Measurements from ENCODE around the gene DNAJC12. TPM values are rescaled to one million over a fixed set of nuclear protein-coding genes. Genes with fewer than 3 reads are reported as not detected.
"Not testable (repeated sequence)": the region's sequence is repeated elsewhere in the genome, so short reads cannot be mapped to it uniquely, and the experiment has no call there.

Gene DNAJC12
- 1 to 10 TPM; 6.6 to 7.0 TPM for total RNA-seq

GRCh38 chr10:67837541-67838314 is at the start of gene DNAJC12:
TSS of gene DNAJC12 (minus strand) at chr10:67838188. CDS start at chr10:67838011, 177 bp downstream.
- no peaks in the 10 kb centered on the region for H3K27me3 Mint-ChIP-seq
- ATAC-seq (peak; percentile 99), DNase-seq (no peak)
- POLR2A ChIA-PET, result no interaction called here
- peaks cover 4% of the 10 kb centered on the region for H3K9me3 Mint-ChIP-seq (ENCODE audit: low read depth)
- H3K27ac Mint-ChIP-seq, result no peak within 1 kb of the TSS
- intact Hi-C loops (cut with DNase I, micrococcal nuclease), result loop anchor here in 1 of 2 experiments (1.0 kb wide), 1 partner anchor 12 kb away; no protein-coding TSS in a partner anchor
- peaks cover 4% of the 10 kb centered on the region for H3K4me1 Mint-ChIP-seq
- peak within 1 kb of the TSS; percentile 22 for H3K4me3 Mint-ChIP-seq
- H3K36me3 Mint-ChIP-seq (ENCODE audit: low read depth), result no peaks in the 10 kb centered on the region
- CTCF ChIA-PET, result interaction anchor here (0.6 to 2.9 kb wide), 6 partner anchors 14 to 317 kb away, joined by 3 to 11 read pairs (median 3); no protein-coding TSS in a partner anchor

GRCh38 chr10:67884842-67885670 is 47.1 kb upstream of the DNAJC12 start:
- Mint-ChIP-seq H3K4me3 (peak overlapping the region; percentile 93), H3K27me3 (no peaks in the 10 kb centered on the region), H3K36me3 (ENCODE audit: low read depth) (peaks cover 29% of the 10 kb centered on the region), H3K27ac (peak overlapping the region; percentile 87), H3K9me3 (ENCODE audit: low read depth) (no peaks in the 10 kb centered on the region), H3K4me1 (peaks cover 28% of the 10 kb centered on the region)
- ATAC-seq (peak; percentile 86), DNase-seq (peak; percentile 89)
- intact Hi-C loops (cut with DNase I, micrococcal nuclease), result loop anchor here (1.0 to 2.0 kb wide), 6 partner anchors 30 to 447 kb away; partner anchors contain the start of genes HERC4 (in 2 of the 2), HNRNPH3 (in 1 of the 2) and PBLD (in 1 of the 2)
- POLR2A ChIA-PET, result interaction anchor here (0.7 kb wide), 1 partner anchor 328 kb away, joined by 6 read pairs; no protein-coding TSS in a partner anchor
- CTCF ChIA-PET, result interaction anchor here (1.2 to 2.1 kb wide), 3 partner anchors 30 to 271 kb away, joined by 4 to 8 read pairs (median 7); no protein-coding TSS in a partner anchor

GRCh38 chr10:67884313-67884841 is 46.4 kb upstream of the DNAJC12 start, which contains the start of gene SIRT1:
TSS of gene SIRT1 (plus strand) at chr10:67884656. CDS start at chr10:67884722, 66 bp downstream.
- intact Hi-C loops (cut with DNase I, micrococcal nuclease), result loop anchor here (1.0 to 2.0 kb wide), 4 partner anchors 30 to 448 kb away; partner anchors contain the start of genes HERC4 (in 2 of the 2), HNRNPH3 (in 1 of the 2) and PBLD (in 1 of the 2)
- Mint-ChIP-seq H3K36me3 (ENCODE audit: low read depth) (peaks cover 25% of the 10 kb centered on the region), H3K27me3 (no peaks in the 10 kb centered on the region), H3K27ac (peak within 1 kb of the TSS; percentile 93), H3K4me1 (peaks cover 25% of the 10 kb centered on the region), H3K9me3 (ENCODE audit: low read depth) (no peaks in the 10 kb centered on the region), H3K4me3 (peak within 1 kb of the TSS; percentile 93)
- POLR2A ChIA-PET, result interaction anchor here (0.5 to 0.7 kb wide), 2 partner anchors 11 to 30 kb away, joined by 3 to 16 read pairs; no protein-coding TSS in a partner anchor
- ATAC-seq (peak; percentile 74), DNase-seq (peak; percentile 93)
- CTCF ChIA-PET, result interaction anchor here (0.7 to 2.1 kb wide), 7 partner anchors 11 to 274 kb away, joined by 3 to 8 read pairs (median 4); no protein-coding TSS in a partner anchor

- CTCF ChIA-PET, result interaction anchor here (0.6 to 2.1 kb wide), 10 partner anchors 10 to 274 kb away, joined by 3 to 8 read pairs (median 4); no protein-coding TSS in a partner anchor
- intact Hi-C loops (cut with DNase I, micrococcal nuclease), result loop anchor here (1.0 to 2.0 kb wide), 4 partner anchors 29 to 448 kb away; partner anchors contain the start of genes HERC4 (in 2 of the 2), HNRNPH3 (in 1 of the 2) and PBLD (in 1 of the 2)
- peaks cover 20% of the 10 kb centered on the region for H3K36me3 Mint-ChIP-seq (ENCODE audit: low read depth)
- H3K4me3 Mint-ChIP-seq, result peak overlapping the region; percentile 93
- ATAC-seq (peak; percentile 3), DNase-seq (no peak)
- H3K27me3 Mint-ChIP-seq, result no peaks in the 10 kb centered on the region
- POLR2A ChIA-PET, result interaction anchor here (0.5 to 0.7 kb wide), 2 partner anchors 11 to 30 kb away, joined by 3 to 16 read pairs; no protein-coding TSS in a partner anchor
- H3K4me1 Mint-ChIP-seq, result peaks cover 20% of the 10 kb centered on the region
- H3K27ac Mint-ChIP-seq, result peak overlapping the region; percentile 93
- no peaks in the 10 kb centered on the region for H3K9me3 Mint-ChIP-seq (ENCODE audit: low read depth)
These were observed 45.8 kb upstream of the DNAJC12 start for GRCh38 chr10:67883710-67884312.

- no peaks in the 10 kb centered on the region for H3K9me3 Mint-ChIP-seq (ENCODE audit: low read depth)
- H3K4me1 Mint-ChIP-seq, result no peaks in the 10 kb centered on the region
- CTCF ChIA-PET, result interaction anchor here (1.2 to 1.5 kb wide), 2 partner anchors 23 to 280 kb away, joined by 3 to 9 read pairs; no protein-coding TSS in a partner anchor
- DNase-seq, result no peak
- H3K27ac Mint-ChIP-seq, result no peak overlapping the region
- no peak for ATAC-seq
- POLR2A ChIA-PET, result interaction anchor here (0.6 kb wide), 1 partner anchor 631 kb away, joined by 4 read pairs; no protein-coding TSS in a partner anchor
- no peaks in the 10 kb centered on the region for H3K36me3 Mint-ChIP-seq (ENCODE audit: low read depth)
- intact Hi-C loops (cut with DNase I, micrococcal nuclease), result no loop called here
- H3K4me3 Mint-ChIP-seq, result no peak overlapping the region
- H3K27me3 Mint-ChIP-seq, result no peaks in the 10 kb centered on the region
These were observed 40.1 kb upstream of the DNAJC12 start for GRCh38 chr10:67878133-67878532.

GRCh38 chr10:67877421-67877820 is 39.4 kb upstream of the DNAJC12 start:
- intact Hi-C loops (cut with DNase I, micrococcal nuclease); H3K27ac Mint-ChIP-seq; H3K9me3 Mint-ChIP-seq (ENCODE audit: low read depth); ATAC-seq; H3K27me3 Mint-ChIP-seq; H3K4me3 Mint-ChIP-seq; H3K4me1 Mint-ChIP-seq; H3K36me3 Mint-ChIP-seq (ENCODE audit: low read depth); DNase-seq: not testable (repeated sequence)
- ChIA-PET POLR2A (interaction anchor here (0.6 kb wide), 1 partner anchor 631 kb away, joined by 4 read pairs; no protein-coding TSS in a partner anchor), CTCF (interaction anchor here (0.6 to 1.5 kb wide), 3 partner anchors 22 to 281 kb away, joined by 3 to 9 read pairs (median 3); no protein-coding TSS in a partner anchor)

GRCh38 chr10:67875340-67876238 is 37.6 kb upstream of the DNAJC12 start:
- Mint-ChIP-seq H3K4me3 (no peak overlapping the region), H3K4me1 (no peaks in the 10 kb centered on the region), H3K27me3 (no peaks in the 10 kb centered on the region), H3K36me3 (ENCODE audit: low read depth) (no peaks in the 10 kb centered on the region), H3K27ac (no peak overlapping the region), H3K9me3 (ENCODE audit: low read depth) (no peaks in the 10 kb centered on the region)
- CTCF ChIA-PET, result no interaction called here
- intact Hi-C loops (cut with DNase I, micrococcal nuclease), result no loop called here
- no peak for ATAC-seq
- DNase-seq, result no peak
- POLR2A ChIA-PET, result no interaction called here

GRCh38 chr10:67869996-67870395 is 32.0 kb upstream of the DNAJC12 start:
- no peak overlapping the region for H3K27ac Mint-ChIP-seq

GRCh38 chr10:67868132-67868531 is 30.1 kb upstream of the DNAJC12 start:
- no peak overlapping the region for H3K27ac Mint-ChIP-seq
- ATAC-seq, result no peak
- no peaks in the 10 kb centered on the region for H3K4me1 Mint-ChIP-seq
- no peaks in the 10 kb centered on the region for H3K9me3 Mint-ChIP-seq (ENCODE audit: low read depth)
- H3K4me3 Mint-ChIP-seq, result no peak overlapping the region
- H3K27me3 Mint-ChIP-seq, result no peaks in the 10 kb centered on the region
- ChIA-PET POLR2A (no interaction called here), CTCF (interaction anchor here (1.1 to 4.3 kb wide), 3 partner anchors 13 to 288 kb away, joined by 3 to 17 read pairs (median 5); no protein-coding TSS in a partner anchor)
- no peak for DNase-seq
- no peaks in the 10 kb centered on the region for H3K36me3 Mint-ChIP-seq (ENCODE audit: low read depth)
- intact Hi-C loops (cut with DNase I, micrococcal nuclease), result no loop called here

More at GRCh38 chr10:67869996-67870395, 32.0 kb upstream of the DNAJC12 start:
- no peak for DNase-seq
- POLR2A ChIA-PET, result no interaction called here
- Mint-ChIP-seq H3K27me3 (no peaks in the 10 kb centered on the region), H3K36me3 (ENCODE audit: low read depth) (no peaks in the 10 kb centered on the region), H3K4me3 (no peak overlapping the region), H3K9me3 (ENCODE audit: low read depth) (no peaks in the 10 kb centered on the region), H3K4me1 (no peaks in the 10 kb centered on the region)
- CTCF ChIA-PET, result interaction anchor here (0.7 to 4.3 kb wide), 2 partner anchors 15 to 750 kb away, joined by 4 to 17 read pairs; no protein-coding TSS in a partner anchor
- intact Hi-C loops (cut with DNase I, micrococcal nuclease), result no loop called here
- no peak for ATAC-seq
